DMS79 treated with DMSO at 0.1 percent for 48 hours (cell line): ENCODE data around the gene SYTL1.

Experiments used
- DNase-seq: peaks from one replicate; lab custom pipeline; 2025; lab: John Stamatoyannopoulos, UW

Gene SYTL1

GRCh38 chr1:27341525-27342252 is at the start of gene SYTL1:
SYTL1 (plus strand) TSS chr1:27342022; CDS start chr1:27345335, 3,313 bp downstream.
- DNase-seq = peak; percentile 89

GRCh38 chr1:27292106-27292505 is 49.7 kb upstream of the SYTL1 start:
- DNase-seq = no peak

- DNase-seq = no peak
Observed at GRCh38 chr1:27293915-27294314, 47.9 kb upstream of the SYTL1 start.

GRCh38 chr1:27296773-27297291 is 45.0 kb upstream of the SYTL1 start:
- DNase-seq = peak; percentile 62

- DNase-seq = no peak
Observed at GRCh38 chr1:27297903-27298302, 43.9 kb upstream of the SYTL1 start.

- DNase-seq = no peak
Observed at GRCh38 chr1:27298632-27299384, 43.0 kb upstream of the SYTL1 start.

GRCh38 chr1:27299385-27300271 is 42.2 kb upstream of the SYTL1 start:
- DNase-seq = peak; percentile 61

- DNase-seq = peak; percentile 95
Observed at GRCh38 chr1:27300341-27301051, 41.3 kb upstream of the SYTL1 start.

GRCh38 chr1:27301052-27301422 is 40.8 kb upstream of the SYTL1 start:
- no peak for DNase-seq

- peak; percentile 96 for DNase-seq
Observed at GRCh38 chr1:27301582-27302199, 40.1 kb upstream of the SYTL1 start.

GRCh38 chr1:27302612-27303011 is 39.2 kb upstream of the SYTL1 start:
- no peak for DNase-seq

- DNase-seq = no peak
Observed at GRCh38 chr1:27303509-27303908, 38.3 kb upstream of the SYTL1 start.

- no peak for DNase-seq
Observed at GRCh38 chr1:27306071-27306470, 35.8 kb upstream of the SYTL1 start.

- peak; percentile 98 for DNase-seq
Observed at GRCh38 chr1:27306892-27307761, 34.7 kb upstream of the SYTL1 start.

GRCh38 chr1:27307874-27308598 is 33.8 kb upstream of the SYTL1 start:
- DNase-seq = peak; percentile 84

GRCh38 chr1:27314169-27314568 is 27.7 kb upstream of the SYTL1 start:
- DNase-seq = no peak

- no peak for DNase-seq
Observed at GRCh38 chr1:27314737-27315136, 27.1 kb upstream of the SYTL1 start.

- no peak for DNase-seq
Observed at GRCh38 chr1:27316860-27317259, 25.0 kb upstream of the SYTL1 start.

GRCh38 chr1:27318136-27318535 is 23.7 kb upstream of the SYTL1 start:
- no peak for DNase-seq
